SK-N-SH (cell line): ENCODE measurements around the gene SESN1. TPM values are rescaled to one million over a fixed set of nuclear protein-coding genes. Genes with fewer than 3 reads are reported as not detected.

Source experiments
- CTCF ChIA-PET: fragments of 300-600, 350-600 bp; formaldehyde crosslinking; extraction: SDS; loops from one replicate; lab custom pipeline; 2021; lab: Yijun Ruan, JAX
- POLR2A ChIA-PET: fragments of 350-600 bp; sonication (Branson Sonifier 250); formaldehyde crosslinking; extraction: SDS; loops from one replicate; lab custom pipeline; 2020; ENCODE audit warnings: antibody characterized with exemption, inconsistent platforms; lab: Yijun Ruan, JAX
- DNase-seq: peaks from one replicate; pipeline ENCODE4 v3.0.0; 2012
- H2AFZ ChIP-seq: fragments of 200-600 bp; sonication (generic); 2 replicates; pipeline ENCODE4 v1.8.1; 2016; ENCODE audit warnings: antibody characterized with exemption, mild to moderate bottlenecking, low read depth
- H3F3A ChIP-seq: fragments of 200-600 bp; sonication (generic); replicated peaks from 2 replicates; pipeline ENCODE3; 2016; ENCODE audit warnings: antibody characterized with exemption, mild to moderate bottlenecking; ENCODE audit not compliant: insufficient read depth
- H3K27ac ChIP-seq, 2 experiments: fragments of 200-500 bp in 1 of 2; fragments of 200-600 bp in 1 of 2; sonication (Bioruptor generic) in 1 of 2; sonication (generic), shearing (Covaris generic) in 1 of 2; 2 replicates each; pipeline versions ENCODE4 v1.5.1 to v1.6.1; 2014 to 2016; ENCODE audit warnings: low read depth in 2 of 2, inconsistent platforms in 1 of 2, low read length in 1 of 2, mild to moderate bottlenecking in 1 of 2, mixed read lengths in 1 of 2
- H3K27me3 ChIP-seq: fragments of 200-600 bp; sonication (generic), shearing (Covaris generic); 2 replicates; pipeline ENCODE4 v1.6.1; 2016; ENCODE audit warnings: mixed run types; ENCODE audit not compliant: insufficient read depth
- H3K36me3 ChIP-seq, 2 experiments: fragments of 200-500 bp in 1 of 2; fragments of 200-600 bp in 1 of 2; sonication (Bioruptor generic) in 1 of 2; sonication (generic) in 1 of 2; replicated peaks in 1 of 2; 2 replicates each; pipeline versions ENCODE3 to v1.5.1; 2014 to 2016; ENCODE audit warnings: low read length in 1 of 2, mild to moderate bottlenecking in 1 of 2; ENCODE audit not compliant: insufficient read depth in 2 of 2, control insufficient read depth in 1 of 2
- H3K4me1 ChIP-seq, 2 experiments: fragments of 200-500 bp in 1 of 2; fragments of 200-600 bp in 1 of 2; sonication (Bioruptor generic) in 1 of 2; sonication (generic), shearing (Covaris generic) in 1 of 2; 2 replicates each; pipeline versions ENCODE4 v1.5.1 to v1.6.1; 2014 to 2016; ENCODE audit warnings: low read depth in 1 of 2, low read length in 1 of 2, mixed run types in 1 of 2; ENCODE audit not compliant: insufficient read depth in 2 of 2, control insufficient read depth in 1 of 2
- H3K4me2 ChIP-seq: fragments of 200-600 bp; sonication (generic), shearing (Covaris generic); 2 replicates; pipeline ENCODE4 v1.6.1; 2017; ENCODE audit warnings: mixed run types
- H3K4me3 ChIP-seq, 2 experiments: fragments of 200-500 bp in 1 of 2; fragments of 200-600 bp in 1 of 2; sonication (Bioruptor generic) in 1 of 2; sonication (generic), shearing (Covaris generic) in 1 of 2; 2 replicates each; pipeline versions ENCODE4 v1.5.1 to v1.8.1; 2014 to 2016; ENCODE audit warnings: low read depth in 2 of 2, inconsistent platforms in 1 of 2, low read length in 1 of 2, mild to moderate bottlenecking in 1 of 2, mixed read lengths in 1 of 2, moderate library complexity in 1 of 2
- H3K79me2 ChIP-seq: fragments of 200-600 bp; sonication (generic); 2 replicates; pipeline ENCODE4 v1.8.1; 2017; ENCODE audit warnings: mild to moderate bottlenecking; ENCODE audit not compliant: insufficient read depth
- H3K9ac ChIP-seq: fragments of 200-600 bp; sonication (generic); 2 replicates; pipeline ENCODE4 v1.6.1; 2017; ENCODE audit warnings: mixed run types
- H3K9me2 ChIP-seq: fragments of 200-600 bp; sonication (generic); 2 replicates; pipeline ENCODE4 v1.6.1; 2017; ENCODE audit warnings: mixed run types
- H3K9me3 ChIP-seq: fragments of 200-600 bp; sonication (generic); 2 replicates; pipeline ENCODE4 v1.6.1; 2017; ENCODE audit warnings: mixed run types, mild to moderate bottlenecking, moderate library complexity
- H4K20me1 ChIP-seq: fragments of 200-600 bp; sonication (generic); 2 replicates; pipeline ENCODE4 v1.6.1; 2017; ENCODE audit warnings: mild to moderate bottlenecking, mixed run types; ENCODE audit not compliant: insufficient read depth
- CHD2 ChIP-seq: fragments of 150-350 bp; IDR thresholded peaks from 2 replicates; pipeline ENCODE4 v1.6.1; 2018; ENCODE audit warnings: low read length; ENCODE audit not compliant: partially characterized antibody
- ELF1 ChIP-seq: IDR thresholded peaks from 2 replicates; pipeline ENCODE4 v1.4.0; 2012
- FOSL2 ChIP-seq: IDR thresholded peaks from 2 replicates; pipeline ENCODE4 v1.4.0; 2012; ENCODE audit warnings: low read depth, mild to moderate bottlenecking, moderate library complexity, borderline replicate concordance
- FOXJ3 ChIP-seq: sonication (generic); formaldehyde crosslinking; IDR thresholded peaks from 2 replicates; pipeline ENCODE4 v1.5.1; 2020; ENCODE audit warnings: mild to moderate bottlenecking, missing genetic modification reagents
- GABPA ChIP-seq: IDR thresholded peaks from 2 replicates; pipeline ENCODE4 v1.4.0; 2012; ENCODE audit warnings: low read depth, mild to moderate bottlenecking
- GATA2 ChIP-seq: sonication (generic); formaldehyde crosslinking; IDR thresholded peaks from 2 replicates; pipeline ENCODE4 v1.5.0; 2020; ENCODE audit warnings: mild to moderate bottlenecking, missing genetic modification reagents
- JUND ChIP-seq: IDR thresholded peaks from 2 replicates; pipeline ENCODE4 v1.4.0; 2012
- NRF1 ChIP-seq: IDR thresholded peaks from 2 replicates; pipeline ENCODE4 v1.6.1; 2012; ENCODE audit warnings: low read depth, mild to moderate bottlenecking, low read length
- RAD21 ChIP-seq: IDR thresholded peaks from 2 replicates; pipeline ENCODE4 v1.6.1; 2012; ENCODE audit warnings: mild to moderate bottlenecking, low read length
- RFX5 ChIP-seq: IDR thresholded peaks from 2 replicates; pipeline ENCODE4 v1.6.1; 2012; ENCODE audit warnings: mild to moderate bottlenecking, improper control_type of control experiment, low read length
- RXRA ChIP-seq: IDR thresholded peaks from 2 replicates; pipeline ENCODE4 v1.4.0; 2012; ENCODE audit warnings: low read depth, mild to moderate bottlenecking, borderline replicate concordance
- SMC3 ChIP-seq: IDR thresholded peaks from 2 replicates; pipeline ENCODE4 v1.6.1; 2012; ENCODE audit warnings: low read depth, low read length, improper control_type of control experiment
- TCF12 ChIP-seq: IDR thresholded peaks from 2 replicates; pipeline ENCODE4 v1.4.0; 2012
- TEAD4 ChIP-seq: IDR thresholded peaks from 2 replicates; pipeline ENCODE4 v1.4.0; 2012; ENCODE audit warnings: mild to moderate bottlenecking, borderline replicate concordance; ENCODE audit not compliant: insufficient read depth
- YY1 ChIP-seq: IDR thresholded peaks from 2 replicates; pipeline ENCODE4 v1.4.0; 2012; ENCODE audit warnings: low read depth, mild to moderate bottlenecking
- WGBS: methylation state at CpG from one replicate; pipeline ENCODE4 v1.1.6; 2017; ENCODE audit warnings: low lambda C conversion rate; 5-methylcytosine and 5-hydroxymethylcytosine counted together
- polyA plus RNA-seq, 3 experiments: library from polyadenylated mRNA; depleted of rRNA; stranded (reverse); fragments of >200 nt; gene quantifications; 2 replicates each; pipeline ENCODE4 v1.2.3, GENCODE V29; 2012
- TF ChIP-seq, protein P1 (sequence below): IDR thresholded peaks from 2 replicates; pipeline ENCODE4 v1.6.1; 2012; ENCODE audit warnings: mild to moderate bottlenecking, low read depth, low read length, moderate library complexity
- TF ChIP-seq, protein P2 (sequence below): IDR thresholded peaks from 2 replicates; pipeline ENCODE4 v1.4.0; 2012; ENCODE audit warnings: low read depth
- TF ChIP-seq, protein P3 (sequence below): fragments of 150-350 bp; IDR thresholded peaks from 2 replicates; pipeline ENCODE4 v1.6.1; 2017; ENCODE audit warnings: antibody characterized with exemption, low read length, low read depth, borderline replicate concordance
- TF ChIP-seq, protein P4 (sequence below): fragments of 200-600 bp; sonication (generic); IDR thresholded peaks from 2 replicates; pipeline ENCODE4 v1.6.1; 2017; ENCODE audit warnings: antibody characterized with exemption, mild to moderate bottlenecking, moderate library complexity
- TF ChIP-seq, protein P5 (sequence below): fragments of 150-350 bp; IDR thresholded peaks from 2 replicates; pipeline ENCODE4 v1.6.1; 2016; ENCODE audit warnings: mild to moderate bottlenecking, low read depth, low read length

The SESN1 gene
- polyA plus RNA-seq, 1 of the 3 experiments (the other 2 are of a cell fraction), result 13.1 TPM

DNA sequence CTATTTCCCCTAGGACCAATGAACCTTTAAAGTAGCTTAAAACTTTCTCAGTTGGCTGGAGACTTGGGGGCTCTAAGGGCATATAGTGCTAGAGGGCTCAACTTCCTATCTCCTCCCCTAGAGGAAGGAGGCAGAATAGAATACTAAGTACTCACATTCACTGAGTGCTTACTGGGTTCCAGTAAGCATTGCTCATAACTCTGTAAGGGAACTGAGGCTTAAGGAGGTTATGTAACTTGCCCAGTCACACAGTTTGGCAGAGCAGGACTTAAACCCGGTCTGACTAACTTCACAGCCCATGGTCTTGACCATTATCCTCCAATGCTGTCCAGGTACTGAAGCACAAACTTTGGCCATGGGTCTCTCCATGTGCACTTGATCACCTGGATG, 12.5 kb downstream of the SESN1 start:
- Histone ChIP-seq H2AFZ (no peak overlapping the region), H3K36me3 (peaks cover 0 to 4% of the 10 kb centered on the region in 2 experiments), H3K9ac (no peak overlapping the region), H3K79me2 (peaks cover 12% of the 10 kb centered on the region; the same call in 1 of the 2 replicates), H3K4me3 (no peak overlapping the region), H3K4me1 (peaks cover 0 to 4% of the 10 kb centered on the region in 2 experiments; a peak in 2 of 4 replicates)
- TF ChIP-seq, protein P1, sequence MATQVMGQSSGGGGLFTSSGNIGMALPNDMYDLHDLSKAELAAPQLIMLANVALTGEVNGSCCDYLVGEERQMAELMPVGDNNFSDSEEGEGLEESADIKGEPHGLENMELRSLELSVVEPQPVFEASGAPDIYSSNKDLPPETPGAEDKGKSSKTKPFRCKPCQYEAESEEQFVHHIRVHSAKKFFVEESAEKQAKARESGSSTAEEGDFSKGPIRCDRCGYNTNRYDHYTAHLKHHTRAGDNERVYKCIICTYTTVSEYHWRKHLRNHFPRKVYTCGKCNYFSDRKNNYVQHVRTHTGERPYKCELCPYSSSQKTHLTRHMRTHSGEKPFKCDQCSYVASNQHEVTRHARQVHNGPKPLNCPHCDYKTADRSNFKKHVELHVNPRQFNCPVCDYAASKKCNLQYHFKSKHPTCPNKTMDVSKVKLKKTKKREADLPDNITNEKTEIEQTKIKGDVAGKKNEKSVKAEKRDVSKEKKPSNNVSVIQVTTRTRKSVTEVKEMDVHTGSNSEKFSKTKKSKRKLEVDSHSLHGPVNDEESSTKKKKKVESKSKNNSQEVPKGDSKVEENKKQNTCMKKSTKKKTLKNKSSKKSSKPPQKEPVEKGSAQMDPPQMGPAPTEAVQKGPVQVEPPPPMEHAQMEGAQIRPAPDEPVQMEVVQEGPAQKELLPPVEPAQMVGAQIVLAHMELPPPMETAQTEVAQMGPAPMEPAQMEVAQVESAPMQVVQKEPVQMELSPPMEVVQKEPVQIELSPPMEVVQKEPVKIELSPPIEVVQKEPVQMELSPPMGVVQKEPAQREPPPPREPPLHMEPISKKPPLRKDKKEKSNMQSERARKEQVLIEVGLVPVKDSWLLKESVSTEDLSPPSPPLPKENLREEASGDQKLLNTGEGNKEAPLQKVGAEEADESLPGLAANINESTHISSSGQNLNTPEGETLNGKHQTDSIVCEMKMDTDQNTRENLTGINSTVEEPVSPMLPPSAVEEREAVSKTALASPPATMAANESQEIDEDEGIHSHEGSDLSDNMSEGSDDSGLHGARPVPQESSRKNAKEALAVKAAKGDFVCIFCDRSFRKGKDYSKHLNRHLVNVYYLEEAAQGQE, result no peak
- no peak for TF ChIP-seq TEAD4
- TF ChIP-seq GABPA, result no peak
- no peak for TF ChIP-seq YY1
- no peak for TF ChIP-seq JUND
- no peak for TF ChIP-seq RFX5
- no peak for TF ChIP-seq RXRA
- TF ChIP-seq, protein P2, sequence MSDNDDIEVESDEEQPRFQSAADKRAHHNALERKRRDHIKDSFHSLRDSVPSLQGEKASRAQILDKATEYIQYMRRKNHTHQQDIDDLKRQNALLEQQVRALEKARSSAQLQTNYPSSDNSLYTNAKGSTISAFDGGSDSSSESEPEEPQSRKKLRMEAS, result no peak
- TF ChIP-seq TCF12, result no peak
- TF ChIP-seq ELF1, result no peak
- no peak for TF ChIP-seq NRF1
- TF ChIP-seq, protein P3, sequence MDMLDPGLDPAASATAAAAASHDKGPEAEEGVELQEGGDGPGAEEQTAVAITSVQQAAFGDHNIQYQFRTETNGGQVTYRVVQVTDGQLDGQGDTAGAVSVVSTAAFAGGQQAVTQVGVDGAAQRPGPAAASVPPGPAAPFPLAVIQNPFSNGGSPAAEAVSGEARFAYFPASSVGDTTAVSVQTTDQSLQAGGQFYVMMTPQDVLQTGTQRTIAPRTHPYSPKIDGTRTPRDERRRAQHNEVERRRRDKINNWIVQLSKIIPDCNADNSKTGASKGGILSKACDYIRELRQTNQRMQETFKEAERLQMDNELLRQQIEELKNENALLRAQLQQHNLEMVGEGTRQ, result no peak
- TF ChIP-seq, all 33 proteins: peak for 0
- no peaks in the 10 kb centered on the region for H3K27me3 ChIP-seq
- H3F3A ChIP-seq, result no peaks in the 10 kb centered on the region
- no peaks in the 10 kb centered on the region for H3K9me2 ChIP-seq
- no peak for DNase-seq
- no peak overlapping the region for H3K4me2 ChIP-seq
- no CpG with 5 or more reads among the region's 1 CpG for WGBS
- H3K9me3 ChIP-seq, result no peaks in the 10 kb centered on the region
- H3K27ac ChIP-seq, result no peak overlapping the region
- H4K20me1 ChIP-seq, result no peaks in the 10 kb centered on the region
- POLR2A ChIA-PET, result no interaction called here
- CTCF ChIA-PET, result interaction anchor here (0.7 to 1.2 kb wide), 2 partner anchors 9 to 20 kb away, joined by 3 to 7 read pairs; no protein-coding TSS in a partner anchor

DNA sequence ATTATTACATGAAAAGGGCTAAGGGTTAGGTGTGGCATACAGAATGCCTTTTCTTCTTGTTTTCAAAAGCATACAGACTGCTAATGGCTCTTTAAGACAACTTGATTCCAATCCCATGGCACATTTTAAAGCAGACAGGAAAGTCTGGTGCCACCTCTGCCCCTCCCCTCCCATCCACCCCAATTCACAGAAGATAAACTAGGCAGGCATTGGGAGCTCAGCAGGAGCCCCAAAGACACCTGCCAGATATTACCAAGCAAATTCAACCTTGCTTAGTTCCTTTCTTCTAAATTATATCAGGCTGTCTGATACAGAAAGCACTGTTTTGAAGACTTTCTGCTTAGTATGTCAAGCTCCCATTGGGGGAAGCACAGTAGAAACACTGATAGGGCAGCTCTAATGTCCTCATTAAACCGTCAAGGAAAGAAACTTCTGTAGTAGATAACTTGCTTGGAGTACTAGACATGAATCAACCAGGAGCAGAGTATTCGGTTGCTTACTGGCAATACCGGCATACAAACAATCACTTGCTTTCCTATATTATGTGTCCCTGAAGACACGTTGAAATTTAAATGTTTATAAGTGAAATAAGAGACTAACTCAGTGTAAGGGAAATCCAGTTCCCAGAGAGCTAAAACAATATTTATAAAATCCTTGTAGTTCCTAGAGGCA, 13.0 kb downstream of the SESN1 start:
- Histone ChIP-seq H3F3A (no peaks in the 10 kb centered on the region), H3K4me3 (no peak overlapping the region), H4K20me1 (no peaks in the 10 kb centered on the region), H3K4me1 (peaks cover 0 to 5% of the 10 kb centered on the region in 2 experiments; a peak in 2 of 4 replicates), H3K27ac (no peak overlapping the region), H3K27me3 (no peaks in the 10 kb centered on the region), H2AFZ (no peak overlapping the region), H3K9me3 (no peaks in the 10 kb centered on the region), H3K4me2 (no peak overlapping the region), H3K79me2 (peaks cover 12% of the 10 kb centered on the region; the same call in 1 of the 2 replicates), H3K9me2 (no peaks in the 10 kb centered on the region), H3K9ac (no peak overlapping the region), H3K36me3 (peaks cover 0 to 4% of the 10 kb centered on the region in 2 experiments)
- CTCF ChIA-PET, result interaction anchor here (0.7 to 1.3 kb wide), 3 partner anchors 8 to 188 kb away, joined by 3 to 7 read pairs (median 4); no protein-coding TSS in a partner anchor
- no peak for DNase-seq
- 96% methylated on average over 4 of the region's 4 CpGs for WGBS
- POLR2A ChIA-PET, result no interaction called here
- TF ChIP-seq, protein P2, result no peak
- TF ChIP-seq, protein P4, sequence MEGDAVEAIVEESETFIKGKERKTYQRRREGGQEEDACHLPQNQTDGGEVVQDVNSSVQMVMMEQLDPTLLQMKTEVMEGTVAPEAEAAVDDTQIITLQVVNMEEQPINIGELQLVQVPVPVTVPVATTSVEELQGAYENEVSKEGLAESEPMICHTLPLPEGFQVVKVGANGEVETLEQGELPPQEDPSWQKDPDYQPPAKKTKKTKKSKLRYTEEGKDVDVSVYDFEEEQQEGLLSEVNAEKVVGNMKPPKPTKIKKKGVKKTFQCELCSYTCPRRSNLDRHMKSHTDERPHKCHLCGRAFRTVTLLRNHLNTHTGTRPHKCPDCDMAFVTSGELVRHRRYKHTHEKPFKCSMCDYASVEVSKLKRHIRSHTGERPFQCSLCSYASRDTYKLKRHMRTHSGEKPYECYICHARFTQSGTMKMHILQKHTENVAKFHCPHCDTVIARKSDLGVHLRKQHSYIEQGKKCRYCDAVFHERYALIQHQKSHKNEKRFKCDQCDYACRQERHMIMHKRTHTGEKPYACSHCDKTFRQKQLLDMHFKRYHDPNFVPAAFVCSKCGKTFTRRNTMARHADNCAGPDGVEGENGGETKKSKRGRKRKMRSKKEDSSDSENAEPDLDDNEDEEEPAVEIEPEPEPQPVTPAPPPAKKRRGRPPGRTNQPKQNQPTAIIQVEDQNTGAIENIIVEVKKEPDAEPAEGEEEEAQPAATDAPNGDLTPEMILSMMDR, result no peak
- no peak for TF ChIP-seq RAD21
- no peak for TF ChIP-seq CHD2
- no peak for TF ChIP-seq NRF1
- TF ChIP-seq GABPA, result no peak
- TF ChIP-seq SMC3, result no peak
- TF ChIP-seq, protein P5, sequence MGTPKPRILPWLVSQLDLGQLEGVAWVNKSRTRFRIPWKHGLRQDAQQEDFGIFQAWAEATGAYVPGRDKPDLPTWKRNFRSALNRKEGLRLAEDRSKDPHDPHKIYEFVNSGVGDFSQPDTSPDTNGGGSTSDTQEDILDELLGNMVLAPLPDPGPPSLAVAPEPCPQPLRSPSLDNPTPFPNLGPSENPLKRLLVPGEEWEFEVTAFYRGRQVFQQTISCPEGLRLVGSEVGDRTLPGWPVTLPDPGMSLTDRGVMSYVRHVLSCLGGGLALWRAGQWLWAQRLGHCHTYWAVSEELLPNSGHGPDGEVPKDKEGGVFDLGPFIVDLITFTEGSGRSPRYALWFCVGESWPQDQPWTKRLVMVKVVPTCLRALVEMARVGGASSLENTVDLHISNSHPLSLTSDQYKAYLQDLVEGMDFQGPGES, result no peak
- no peak for TF ChIP-seq FOSL2
- TF ChIP-seq GATA2 (CRISPR knock-in tag), result no peak
- no peak for TF ChIP-seq FOXJ3 (CRISPR knock-in tag)
